Measurements from ENCODE around the gene TOX3. TPM values are rescaled to one million over a fixed set of nuclear protein-coding genes. Genes with fewer than 3 reads are reported as not detected.

TOX3 gene
- total RNA-seq, 2 experiments from 2014 or later, result not detected

DNA sequence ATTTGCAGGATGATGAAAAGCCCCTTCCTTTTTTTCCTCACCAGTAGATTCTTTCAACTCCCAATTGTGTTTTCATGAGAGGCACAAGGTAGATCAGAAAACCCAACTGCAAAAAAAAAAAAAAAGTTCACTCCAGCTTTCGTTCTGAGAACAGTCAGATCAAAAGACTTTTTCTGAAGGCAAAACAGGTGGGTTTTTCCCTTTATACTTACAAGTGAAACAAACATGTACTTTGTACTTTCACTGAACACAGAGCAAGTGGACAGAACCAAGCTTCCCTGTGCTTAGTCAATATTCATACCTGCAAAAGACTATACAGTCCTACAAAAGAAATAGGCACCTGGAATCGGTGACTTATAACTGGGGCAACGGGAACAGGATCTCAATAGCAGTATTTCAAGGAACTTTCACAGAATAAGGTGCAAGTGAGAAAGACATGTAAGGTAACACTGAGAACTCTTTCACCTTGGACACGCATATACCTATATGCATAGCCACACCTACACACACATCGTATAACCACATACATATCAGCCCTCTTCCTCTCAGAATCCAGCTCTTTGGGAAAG, 54.1 kb downstream of the TOX3 start:
- POLR2A ChIA-PET, result no interaction called here

DNA sequence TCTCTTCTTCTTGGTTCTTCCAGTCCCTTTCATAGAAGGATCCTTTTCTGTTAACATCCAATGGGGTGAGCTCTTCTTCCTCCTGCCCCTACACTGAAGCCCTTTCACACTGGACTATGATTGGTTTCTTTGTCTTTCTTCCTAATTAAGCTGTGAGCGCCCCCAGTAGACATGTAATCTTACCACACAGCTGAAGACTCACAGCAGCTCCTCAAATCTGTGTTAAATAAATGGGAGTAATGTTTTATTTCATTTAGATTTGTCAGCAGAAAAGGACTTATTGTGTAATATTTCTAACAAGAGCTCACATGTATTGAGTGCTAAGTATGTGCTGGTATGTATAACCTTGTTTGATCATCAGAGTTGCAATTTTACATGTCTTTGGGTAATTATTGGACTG, 55.7 kb downstream of the TOX3 start:
- DNase-seq (no peak), ATAC-seq (no peak)
- Mint-ChIP-seq H3K36me3 (ENCODE audit: low read depth) (no peaks in the 10 kb centered on the region), H3K9me3 (ENCODE audit: insufficient read depth) (no peaks in the 10 kb centered on the region), H3K4me3 (no peak overlapping the region), H3K27ac (no peak overlapping the region), H3K4me1 (ENCODE audit: low read depth) (no peaks in the 10 kb centered on the region), H3K27me3 (ENCODE audit: low read depth) (no peaks in the 10 kb centered on the region)
- ChIA-PET CTCF (no interaction called here), POLR2A (no interaction called here)

More for the DNA sequence above, 54.1 kb downstream of the TOX3 start:
- no peaks in the 10 kb centered on the region for H3K36me3 Mint-ChIP-seq (ENCODE audit: low read depth)
- H3K27ac Mint-ChIP-seq, result no peak overlapping the region
- ATAC-seq (no peak), DNase-seq (no peak)
- H3K4me1 Mint-ChIP-seq (ENCODE audit: low read depth), result no peaks in the 10 kb centered on the region
- H3K9me3 Mint-ChIP-seq (ENCODE audit: insufficient read depth), result no peaks in the 10 kb centered on the region
- H3K27me3 Mint-ChIP-seq (ENCODE audit: low read depth), result no peaks in the 10 kb centered on the region
- no peak overlapping the region for H3K4me3 Mint-ChIP-seq
- CTCF ChIA-PET, result no interaction called here

- CTCF ChIA-PET, result no interaction called here
- no peaks in the 10 kb centered on the region for H3K27me3 Mint-ChIP-seq (ENCODE audit: low read depth)
- POLR2A ChIA-PET, result no interaction called here
These were observed 57.0 kb downstream of the TOX3 start for GRCh38 chr16:52489894-52490293.

DNA sequence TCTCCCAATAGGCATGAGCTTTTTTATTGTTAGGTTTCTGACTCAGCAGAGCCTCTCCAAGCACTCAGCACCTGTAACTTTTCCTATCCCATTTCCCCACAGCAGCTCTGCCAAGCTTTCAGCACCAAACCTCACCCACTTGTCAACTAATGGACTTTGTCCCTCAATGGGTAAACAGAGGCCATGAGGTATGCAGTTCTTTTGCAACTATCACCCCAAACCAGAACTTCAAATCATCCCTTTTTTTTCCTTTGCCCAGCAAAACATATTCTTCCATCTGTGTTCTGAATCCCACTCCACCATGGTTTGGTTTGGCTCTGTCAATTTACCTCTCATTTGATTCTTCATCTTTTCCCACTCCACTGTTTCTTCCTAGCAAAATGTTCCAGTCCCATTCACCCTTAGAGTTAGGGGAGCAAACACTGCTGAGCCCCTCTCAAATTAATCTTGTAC, 58.1 kb downstream of the TOX3 start:
- H3K27ac Mint-ChIP-seq, result no peak overlapping the region
- no peaks in the 10 kb centered on the region for H3K27me3 Mint-ChIP-seq (ENCODE audit: low read depth)
- DNase-seq (no peak), ATAC-seq (no peak)
- H3K36me3 Mint-ChIP-seq (ENCODE audit: low read depth), result no peaks in the 10 kb centered on the region
- POLR2A ChIA-PET, result no interaction called here
- no peaks in the 10 kb centered on the region for H3K9me3 Mint-ChIP-seq (ENCODE audit: insufficient read depth)
- no peak overlapping the region for H3K4me3 Mint-ChIP-seq
- no peaks in the 10 kb centered on the region for H3K4me1 Mint-ChIP-seq (ENCODE audit: low read depth)
- CTCF ChIA-PET, result no interaction called here

More at GRCh38 chr16:52489894-52490293, 57.0 kb downstream of the TOX3 start:
- H3K36me3 Mint-ChIP-seq (ENCODE audit: low read depth), result no peaks in the 10 kb centered on the region
- no peak overlapping the region for H3K27ac Mint-ChIP-seq
- ATAC-seq (no peak), DNase-seq (no peak)
- no peaks in the 10 kb centered on the region for H3K9me3 Mint-ChIP-seq (ENCODE audit: insufficient read depth)
- H3K4me3 Mint-ChIP-seq, result no peak overlapping the region
- no peaks in the 10 kb centered on the region for H3K4me1 Mint-ChIP-seq (ENCODE audit: low read depth)

GRCh38 chr16:52487849-52488457, 59.0 kb downstream of the TOX3 start:
- Mint-ChIP-seq H3K4me1 (ENCODE audit: low read depth) (no peaks in the 10 kb centered on the region), H3K9me3 (ENCODE audit: insufficient read depth) (no peaks in the 10 kb centered on the region), H3K27ac (no peak overlapping the region), H3K27me3 (ENCODE audit: low read depth) (no peaks in the 10 kb centered on the region), H3K36me3 (ENCODE audit: low read depth) (no peaks in the 10 kb centered on the region), H3K4me3 (no peak overlapping the region)
- ChIA-PET POLR2A (no interaction called here), CTCF (no interaction called here)
- no peak for ATAC-seq
- DNase-seq, result no peak

GRCh38 chr16:52480237-52480636, 66.7 kb downstream of the TOX3 start:
- Mint-ChIP-seq H3K9me3 (ENCODE audit: insufficient read depth) (no peaks in the 10 kb centered on the region), H3K27ac (no peak overlapping the region), H3K27me3 (ENCODE audit: low read depth) (no peaks in the 10 kb centered on the region), H3K4me1 (ENCODE audit: low read depth) (no peaks in the 10 kb centered on the region), H3K36me3 (ENCODE audit: low read depth) (no peaks in the 10 kb centered on the region), H3K4me3 (no peak overlapping the region)
- no peak for ATAC-seq
- POLR2A ChIA-PET, result no interaction called here
- CTCF ChIA-PET, result no interaction called here
- DNase-seq, result no peak

DNA sequence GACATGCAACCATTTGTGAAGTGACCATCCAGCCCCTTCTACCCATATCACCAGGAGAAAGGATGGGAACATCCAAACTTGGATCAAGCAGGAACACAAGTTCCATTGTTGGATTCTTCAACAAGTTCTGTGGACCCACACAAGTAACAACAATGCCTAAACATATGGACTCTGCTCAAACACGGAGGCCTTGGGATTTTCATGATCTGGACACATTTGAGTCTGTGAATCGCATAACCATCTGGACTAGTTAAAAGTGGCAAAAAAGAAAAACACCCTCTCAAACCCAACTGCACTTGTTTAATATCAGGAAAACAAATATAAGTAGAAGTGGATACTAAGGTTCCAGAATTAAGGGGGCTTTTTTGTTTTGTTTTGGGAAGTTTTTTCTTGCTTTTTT, 70.8 kb downstream of the TOX3 start:
- DNase-seq (no peak), ATAC-seq (no peak)
- H3K4me3 Mint-ChIP-seq, result no peak overlapping the region
- H3K36me3 Mint-ChIP-seq (ENCODE audit: low read depth), result no peaks in the 10 kb centered on the region
- H3K27me3 Mint-ChIP-seq (ENCODE audit: low read depth), result no peaks in the 10 kb centered on the region
- H3K4me1 Mint-ChIP-seq (ENCODE audit: low read depth), result no peaks in the 10 kb centered on the region
- no peak overlapping the region for H3K27ac Mint-ChIP-seq
- H3K9me3 Mint-ChIP-seq (ENCODE audit: insufficient read depth), result peaks cover 8% of the 10 kb centered on the region
- CTCF ChIA-PET, result no interaction called here
- POLR2A ChIA-PET, result no interaction called here

GRCh38 chr16:52474679-52475078, 72.3 kb downstream of the TOX3 start:
- CTCF ChIA-PET, result no interaction called here
- H3K4me3 Mint-ChIP-seq, result no peak overlapping the region
- ATAC-seq, result no peak

GRCh38 chr16:52473096-52473495, 73.8 kb downstream of the TOX3 start:
- ChIA-PET CTCF (no interaction called here), POLR2A (no interaction called here)
- Mint-ChIP-seq H3K4me3 (no peak overlapping the region), H3K36me3 (ENCODE audit: low read depth) (no peaks in the 10 kb centered on the region), H3K4me1 (ENCODE audit: low read depth) (no peaks in the 10 kb centered on the region), H3K27me3 (ENCODE audit: low read depth) (no peaks in the 10 kb centered on the region), H3K9me3 (ENCODE audit: insufficient read depth) (peaks cover 8% of the 10 kb centered on the region), H3K27ac (no peak overlapping the region)
- ATAC-seq (no peak), DNase-seq (no peak)

More at GRCh38 chr16:52474679-52475078, 72.3 kb downstream of the TOX3 start:
- DNase-seq, result no peak
- Mint-ChIP-seq H3K36me3 (ENCODE audit: low read depth) (no peaks in the 10 kb centered on the region), H3K27me3 (ENCODE audit: low read depth) (no peaks in the 10 kb centered on the region), H3K9me3 (ENCODE audit: insufficient read depth) (peaks cover 8% of the 10 kb centered on the region), H3K27ac (no peak overlapping the region), H3K4me1 (ENCODE audit: low read depth) (no peaks in the 10 kb centered on the region)
- POLR2A ChIA-PET, result no interaction called here

- DNase-seq, result no peak
- H3K27me3 Mint-ChIP-seq (ENCODE audit: low read depth), result no peaks in the 10 kb centered on the region
- H3K4me3 Mint-ChIP-seq, result no peak overlapping the region
- no peaks in the 10 kb centered on the region for H3K4me1 Mint-ChIP-seq (ENCODE audit: low read depth)
- no peak overlapping the region for H3K27ac Mint-ChIP-seq
- CTCF ChIA-PET, result no interaction called here
- no peaks in the 10 kb centered on the region for H3K36me3 Mint-ChIP-seq (ENCODE audit: low read depth)
- peaks cover 8% of the 10 kb centered on the region for H3K9me3 Mint-ChIP-seq (ENCODE audit: insufficient read depth)
- POLR2A ChIA-PET, result interaction anchor here (0.6 kb wide), 1 partner anchor 38 kb away, joined by 3 read pairs; no protein-coding TSS in a partner anchor
- no peak for ATAC-seq
These were observed 75.1 kb downstream of the TOX3 start for GRCh38 chr16:52471650-52472370.

- Mint-ChIP-seq H3K27ac (no peak overlapping the region), H3K9me3 (ENCODE audit: insufficient read depth) (peaks cover 8% of the 10 kb centered on the region), H3K36me3 (ENCODE audit: low read depth) (no peaks in the 10 kb centered on the region), H3K4me3 (no peak overlapping the region), H3K27me3 (ENCODE audit: low read depth) (no peaks in the 10 kb centered on the region), H3K4me1 (ENCODE audit: low read depth) (no peaks in the 10 kb centered on the region)
- ChIA-PET CTCF (no interaction called here), POLR2A (no interaction called here)
- no peak for ATAC-seq
- no peak for DNase-seq
These were observed 76.4 kb downstream of the TOX3 start for GRCh38 chr16:52470585-52470984.

- no peak for DNase-seq
- ATAC-seq, result no peak
- peaks cover 5% of the 10 kb centered on the region for H3K9me3 Mint-ChIP-seq (ENCODE audit: insufficient read depth)
- POLR2A ChIA-PET, result no interaction called here
- H3K4me3 Mint-ChIP-seq, result no peak overlapping the region
- no peaks in the 10 kb centered on the region for H3K27me3 Mint-ChIP-seq (ENCODE audit: low read depth)
- no peaks in the 10 kb centered on the region for H3K4me1 Mint-ChIP-seq (ENCODE audit: low read depth)
- CTCF ChIA-PET, result no interaction called here
- no peaks in the 10 kb centered on the region for H3K36me3 Mint-ChIP-seq (ENCODE audit: low read depth)
- H3K27ac Mint-ChIP-seq, result no peak overlapping the region
These were observed 77.2 kb downstream of the TOX3 start for GRCh38 chr16:52469775-52470174.

Measured in activated CD8-positive, alpha-beta T cell treated with anti-CD3 and anti-CD28 coated beads, Interleukin-2, amount 10 ng/mL, durations not matched to agents 7 days and 5 days (primary cell).